Measurements from ENCODE around the gene CPM.

CPM gene

GRCh38 chr12:68932961-68933893 lies at the start of gene CPM:
CPM (minus strand) TSS chr12:68933171; CDS start chr12:68932837, 334 bp downstream.
- Mint-ChIP-seq H3K4me1 (ENCODE audit: low read depth) (peaks cover 28% of the 10 kb centered on the region), H3K27ac (peak within 1 kb of the TSS; percentile 86), H3K4me3 (peak within 1 kb of the TSS; percentile 94), H3K36me3 (ENCODE audit: low read depth) (peaks cover 17% of the 10 kb centered on the region), H3K27me3 (ENCODE audit: low read depth) (peaks cover 3% of the 10 kb centered on the region), H3K9me3 (peaks cover 2% of the 10 kb centered on the region)
- DNase-seq (ENCODE audit: low spot score) = peak; percentile 88

- H3K36me3 Mint-ChIP-seq (ENCODE audit: low read depth) = peaks cover 3% of the 10 kb centered on the region
These were observed 48.5 kb upstream of the CPM start for GRCh38 chr12:68981516-68981915.

GRCh38 chr12:68980476-68981212 lies 47.7 kb upstream of the CPM start:
- H3K4me1 Mint-ChIP-seq (ENCODE audit: low read depth) = peaks cover 3% of the 10 kb centered on the region
- no peak overlapping the region for H3K27ac Mint-ChIP-seq
- no peaks in the 10 kb centered on the region for H3K27me3 Mint-ChIP-seq (ENCODE audit: low read depth)
- no peak for DNase-seq (ENCODE audit: low spot score)
- H3K4me3 Mint-ChIP-seq = no peak overlapping the region
- peaks cover 28% of the 10 kb centered on the region for H3K9me3 Mint-ChIP-seq
- H3K36me3 Mint-ChIP-seq (ENCODE audit: low read depth) = peaks cover 3% of the 10 kb centered on the region

More at GRCh38 chr12:68981516-68981915, 48.5 kb upstream of the CPM start:
- H3K4me1 Mint-ChIP-seq (ENCODE audit: low read depth) = peaks cover 3% of the 10 kb centered on the region
- H3K27me3 Mint-ChIP-seq (ENCODE audit: low read depth) = no peaks in the 10 kb centered on the region
- no peak overlapping the region for H3K4me3 Mint-ChIP-seq
- no peak for DNase-seq (ENCODE audit: low spot score)
- H3K27ac Mint-ChIP-seq = no peak overlapping the region
- H3K9me3 Mint-ChIP-seq = peaks cover 28% of the 10 kb centered on the region

- Mint-ChIP-seq H3K4me1 (ENCODE audit: low read depth) (peaks cover 3% of the 10 kb centered on the region), H3K27ac (no peak overlapping the region), H3K27me3 (ENCODE audit: low read depth) (no peaks in the 10 kb centered on the region), H3K4me3 (no peak overlapping the region), H3K9me3 (peaks cover 17% of the 10 kb centered on the region), H3K36me3 (ENCODE audit: low read depth) (peaks cover 3% of the 10 kb centered on the region)
- DNase-seq (ENCODE audit: low spot score) = no peak
These were observed 45.7 kb upstream of the CPM start for GRCh38 chr12:68978678-68979077.

- Mint-ChIP-seq H3K27me3 (ENCODE audit: low read depth) (no peaks in the 10 kb centered on the region), H3K4me3 (no peak overlapping the region), H3K27ac (no peak overlapping the region), H3K4me1 (ENCODE audit: low read depth) (peaks cover 3% of the 10 kb centered on the region), H3K9me3 (peaks cover 11% of the 10 kb centered on the region), H3K36me3 (ENCODE audit: low read depth) (peaks cover 3% of the 10 kb centered on the region)
- DNase-seq (ENCODE audit: low spot score) = no peak
These were observed 45.1 kb upstream of the CPM start for GRCh38 chr12:68977909-68978610.

- Mint-ChIP-seq H3K27ac (no peak overlapping the region), H3K4me1 (ENCODE audit: low read depth) (peaks cover 3% of the 10 kb centered on the region), H3K9me3 (peaks cover 4% of the 10 kb centered on the region), H3K27me3 (ENCODE audit: low read depth) (no peaks in the 10 kb centered on the region), H3K4me3 (no peak overlapping the region), H3K36me3 (ENCODE audit: low read depth) (no peaks in the 10 kb centered on the region)
- no peak for DNase-seq (ENCODE audit: low spot score)
These were observed 44.4 kb upstream of the CPM start for GRCh38 chr12:68977335-68977734.

- Mint-ChIP-seq H3K36me3 (ENCODE audit: low read depth) (no peaks in the 10 kb centered on the region), H3K27ac (no peak overlapping the region), H3K4me1 (ENCODE audit: low read depth) (peaks cover 3% of the 10 kb centered on the region), H3K9me3 (peaks cover 4% of the 10 kb centered on the region), H3K27me3 (ENCODE audit: low read depth) (no peaks in the 10 kb centered on the region), H3K4me3 (no peak overlapping the region)
- no peak for DNase-seq (ENCODE audit: low spot score)
These were observed 43.4 kb upstream of the CPM start for GRCh38 chr12:68976395-68976841.

GRCh38 chr12:68975811-68976210 lies 42.8 kb upstream of the CPM start:
- no peak for DNase-seq (ENCODE audit: low spot score)
- peaks cover 4% of the 10 kb centered on the region for H3K9me3 Mint-ChIP-seq
- H3K4me3 Mint-ChIP-seq = no peak overlapping the region
- no peaks in the 10 kb centered on the region for H3K36me3 Mint-ChIP-seq (ENCODE audit: low read depth)
- H3K27ac Mint-ChIP-seq = no peak overlapping the region
- no peaks in the 10 kb centered on the region for H3K27me3 Mint-ChIP-seq (ENCODE audit: low read depth)
- H3K4me1 Mint-ChIP-seq (ENCODE audit: low read depth) = peaks cover 3% of the 10 kb centered on the region

GRCh38 chr12:68972595-68972994 lies 39.6 kb upstream of the CPM start:
- Mint-ChIP-seq H3K9me3 (no peaks in the 10 kb centered on the region), H3K27ac (no peak overlapping the region), H3K4me3 (no peak overlapping the region), H3K36me3 (ENCODE audit: low read depth) (no peaks in the 10 kb centered on the region), H3K27me3 (ENCODE audit: low read depth) (no peaks in the 10 kb centered on the region), H3K4me1 (ENCODE audit: low read depth) (no peaks in the 10 kb centered on the region)
- no peak for DNase-seq (ENCODE audit: low spot score)

GRCh38 chr12:68971404-68971803 lies 38.4 kb upstream of the CPM start:
- H3K9me3 Mint-ChIP-seq = no peaks in the 10 kb centered on the region
- H3K36me3 Mint-ChIP-seq (ENCODE audit: low read depth) = no peaks in the 10 kb centered on the region
- no peak overlapping the region for H3K27ac Mint-ChIP-seq
- no peak for DNase-seq (ENCODE audit: low spot score)
- no peaks in the 10 kb centered on the region for H3K4me1 Mint-ChIP-seq (ENCODE audit: low read depth)
- no peak overlapping the region for H3K4me3 Mint-ChIP-seq
- H3K27me3 Mint-ChIP-seq (ENCODE audit: low read depth) = no peaks in the 10 kb centered on the region

- H3K9me3 Mint-ChIP-seq = no peaks in the 10 kb centered on the region
- H3K4me1 Mint-ChIP-seq (ENCODE audit: low read depth) = no peaks in the 10 kb centered on the region
- no peaks in the 10 kb centered on the region for H3K27me3 Mint-ChIP-seq (ENCODE audit: low read depth)
- no peak overlapping the region for H3K27ac Mint-ChIP-seq
- no peak overlapping the region for H3K4me3 Mint-ChIP-seq
- DNase-seq (ENCODE audit: low spot score) = no peak
- no peaks in the 10 kb centered on the region for H3K36me3 Mint-ChIP-seq (ENCODE audit: low read depth)
These were observed 38.0 kb upstream of the CPM start for GRCh38 chr12:68970951-68971350.

GRCh38 chr12:68970306-68970705 lies 37.3 kb upstream of the CPM start:
- Mint-ChIP-seq H3K4me1 (ENCODE audit: low read depth) (no peaks in the 10 kb centered on the region), H3K36me3 (ENCODE audit: low read depth) (no peaks in the 10 kb centered on the region), H3K27ac (no peak overlapping the region)

GRCh38 chr12:68967046-68967445 lies 34.1 kb upstream of the CPM start:
- peaks cover 4% of the 10 kb centered on the region for H3K9me3 Mint-ChIP-seq

More at GRCh38 chr12:68970306-68970705, 37.3 kb upstream of the CPM start:
- no peak overlapping the region for H3K4me3 Mint-ChIP-seq
- no peak for DNase-seq (ENCODE audit: low spot score)
- H3K9me3 Mint-ChIP-seq = peaks cover 2% of the 10 kb centered on the region
- H3K27me3 Mint-ChIP-seq (ENCODE audit: low read depth) = no peaks in the 10 kb centered on the region

More at GRCh38 chr12:68967046-68967445, 34.1 kb upstream of the CPM start:
- peaks cover 5% of the 10 kb centered on the region for H3K4me1 Mint-ChIP-seq (ENCODE audit: low read depth)
- no peaks in the 10 kb centered on the region for H3K36me3 Mint-ChIP-seq (ENCODE audit: low read depth)
- no peak overlapping the region for H3K27ac Mint-ChIP-seq
- no peak for DNase-seq (ENCODE audit: low spot score)
- H3K4me3 Mint-ChIP-seq = no peak overlapping the region
- H3K27me3 Mint-ChIP-seq (ENCODE audit: low read depth) = no peaks in the 10 kb centered on the region
